Measurements from ENCODE around the gene PDE4B.

GRCh38 chr1:66388913-66389312 is 596.2 kb downstream of the PDE4B start:
- TF ChIP-seq POLR2A (IDR thresholded peaks at IDR 0.05) (no peak), CTCF (IDR thresholded peaks at IDR 0.05) (no peak)

Data from vagina (tissue), 2 donors.